Activated T-cell treated with anti-CD3 and anti-CD28 coated beads, Interleukin-2, amount 50 U/mL, for 4 hours (primary cell): ENCODE data around the gene MAP3K5. TPM values are rescaled to one million over a fixed set of nuclear protein-coding genes. Genes with fewer than 3 reads are reported as not detected.

Experiments
- ATAC-seq, 2 donors: fragments of 200-7000 bp; cut with Tn5 transposase; one replicate each; pipeline ENCODE4 v1.10.0; 2021
- DNase-seq: peaks from one replicate; pipeline ENCODE4 v3.0.0-alpha.2; 2020
- H3K27me3 Mint-ChIP-seq: one replicate; pipeline ENCODE4 v1.8.0; 2021; ENCODE audit warnings: low read depth, mixed read lengths
- H3K36me3 Mint-ChIP-seq: one replicate; pipeline ENCODE4 v1.8.0; 2022; ENCODE audit warnings: mixed read lengths; ENCODE audit not compliant: insufficient read depth
- H3K4me1 Mint-ChIP-seq: one replicate; pipeline ENCODE4 v1.8.0; 2021; ENCODE audit warnings: low read depth, mixed read lengths
- H3K4me3 Mint-ChIP-seq: one replicate; pipeline ENCODE4 v1.8.0; 2021; ENCODE audit warnings: mild to moderate bottlenecking, moderate library complexity, mixed read lengths
- H3K9me3 Mint-ChIP-seq: one replicate; pipeline ENCODE4 v1.8.0; 2021; ENCODE audit warnings: mixed read lengths
- total RNA-seq, 3 donors: library from RNA; stranded (reverse); gene quantifications; one replicate each; pipeline ENCODE4 v1.2.1, GENCODE V29; 2021

MAP3K5 gene
- total RNA-seq, 3 donors from 2014 or later, result 5.7 to 10.5 (median 7.9) TPM

DNA sequence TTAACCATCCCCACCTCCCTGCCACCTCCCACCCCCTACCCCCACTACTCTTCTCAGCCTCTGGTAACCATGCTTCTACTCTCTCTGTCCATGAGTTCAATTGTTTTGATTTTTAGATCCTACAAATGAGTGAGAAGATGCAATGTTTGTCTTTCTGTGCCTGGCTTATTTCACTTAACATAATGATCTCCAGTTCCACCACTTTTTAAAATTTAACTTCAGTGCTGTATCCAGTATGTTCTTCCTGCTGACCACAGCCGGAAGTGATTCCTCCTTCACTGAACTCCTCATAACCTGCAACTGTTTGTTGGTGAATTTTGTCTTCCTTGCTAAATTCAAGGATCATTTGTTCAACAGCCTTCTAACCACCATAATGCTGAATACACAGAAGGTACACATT is 245.9 kb downstream of the MAP3K5 start:
- Mint-ChIP-seq H3K4me1 (peaks cover 3% of the 10 kb centered on the region), H3K9me3 (no peaks in the 10 kb centered on the region), H3K27me3 (peaks cover 61% of the 10 kb centered on the region), H3K4me3 (no peak overlapping the region), H3K36me3 (no peaks in the 10 kb centered on the region)
- no peak for ATAC-seq
- DNase-seq, result no peak

DNA sequence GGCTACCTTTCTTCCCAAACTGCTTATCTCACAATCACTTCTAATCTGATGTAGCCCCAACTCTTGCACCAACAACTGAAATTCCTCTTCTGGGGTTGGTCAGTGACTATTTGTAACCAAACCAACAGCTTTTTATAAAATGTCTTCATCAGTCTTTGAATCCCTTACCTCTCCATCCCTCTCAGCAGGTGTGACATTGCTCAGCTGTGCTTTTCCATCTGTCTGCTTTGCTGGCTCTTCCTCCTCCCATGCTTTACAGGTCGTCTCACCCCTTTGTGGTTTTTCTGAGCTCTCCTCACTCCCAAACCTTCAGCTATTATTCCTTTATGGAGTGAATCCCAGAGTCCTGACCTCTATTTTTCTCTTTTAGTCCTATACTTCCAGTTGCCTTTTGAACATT is 248.0 kb downstream of the MAP3K5 start:
- no peak for DNase-seq
- no peak for ATAC-seq
- Mint-ChIP-seq H3K4me1 (peaks cover 3% of the 10 kb centered on the region), H3K27me3 (peaks cover 56% of the 10 kb centered on the region), H3K36me3 (no peaks in the 10 kb centered on the region), H3K9me3 (no peaks in the 10 kb centered on the region), H3K4me3 (no peak overlapping the region)

DNA sequence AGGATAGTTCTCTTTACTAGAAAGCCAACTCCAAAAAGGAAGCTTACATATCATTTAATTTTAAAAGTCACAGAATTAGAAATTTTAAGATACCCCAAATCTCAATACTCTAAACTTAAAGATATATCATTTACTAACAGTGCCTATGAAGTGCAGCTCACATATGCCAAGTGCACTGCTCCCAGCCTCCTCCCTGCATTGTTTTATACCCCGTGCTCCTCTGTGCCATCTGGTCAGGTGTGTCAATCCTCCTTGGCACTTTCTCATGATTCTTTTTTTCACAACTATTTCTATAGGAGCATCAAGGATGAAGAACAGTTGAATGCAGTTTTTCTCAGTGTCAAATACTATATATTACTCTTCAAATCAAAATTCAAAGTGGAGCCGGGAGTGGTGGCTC is 250.9 kb downstream of the MAP3K5 start:
- no peak for DNase-seq
- H3K9me3 Mint-ChIP-seq, result no peaks in the 10 kb centered on the region
- peaks cover 33% of the 10 kb centered on the region for H3K27me3 Mint-ChIP-seq
- H3K4me3 Mint-ChIP-seq, result no peak overlapping the region
- H3K4me1 Mint-ChIP-seq, result no peaks in the 10 kb centered on the region
- no peak for ATAC-seq
- H3K36me3 Mint-ChIP-seq, result no peaks in the 10 kb centered on the region

GRCh38 chr6:136539967-136540652 is 252.2 kb downstream of the MAP3K5 start:
- no peaks in the 10 kb centered on the region for H3K36me3 Mint-ChIP-seq
- no peak for ATAC-seq

GRCh38 chr6:136538836-136539235 is 253.4 kb downstream of the MAP3K5 start:
- Mint-ChIP-seq H3K36me3 (no peaks in the 10 kb centered on the region), H3K27me3 (peaks cover 11% of the 10 kb centered on the region), H3K9me3 (no peaks in the 10 kb centered on the region), H3K4me3 (no peak overlapping the region), H3K4me1 (no peaks in the 10 kb centered on the region)
- DNase-seq (no peak), ATAC-seq (no peak)

More at GRCh38 chr6:136539967-136540652, 252.2 kb downstream of the MAP3K5 start:
- Mint-ChIP-seq H3K9me3 (no peaks in the 10 kb centered on the region), H3K4me3 (no peak overlapping the region), H3K4me1 (no peaks in the 10 kb centered on the region), H3K27me3 (peaks cover 23% of the 10 kb centered on the region)
- no peak for DNase-seq

DNA sequence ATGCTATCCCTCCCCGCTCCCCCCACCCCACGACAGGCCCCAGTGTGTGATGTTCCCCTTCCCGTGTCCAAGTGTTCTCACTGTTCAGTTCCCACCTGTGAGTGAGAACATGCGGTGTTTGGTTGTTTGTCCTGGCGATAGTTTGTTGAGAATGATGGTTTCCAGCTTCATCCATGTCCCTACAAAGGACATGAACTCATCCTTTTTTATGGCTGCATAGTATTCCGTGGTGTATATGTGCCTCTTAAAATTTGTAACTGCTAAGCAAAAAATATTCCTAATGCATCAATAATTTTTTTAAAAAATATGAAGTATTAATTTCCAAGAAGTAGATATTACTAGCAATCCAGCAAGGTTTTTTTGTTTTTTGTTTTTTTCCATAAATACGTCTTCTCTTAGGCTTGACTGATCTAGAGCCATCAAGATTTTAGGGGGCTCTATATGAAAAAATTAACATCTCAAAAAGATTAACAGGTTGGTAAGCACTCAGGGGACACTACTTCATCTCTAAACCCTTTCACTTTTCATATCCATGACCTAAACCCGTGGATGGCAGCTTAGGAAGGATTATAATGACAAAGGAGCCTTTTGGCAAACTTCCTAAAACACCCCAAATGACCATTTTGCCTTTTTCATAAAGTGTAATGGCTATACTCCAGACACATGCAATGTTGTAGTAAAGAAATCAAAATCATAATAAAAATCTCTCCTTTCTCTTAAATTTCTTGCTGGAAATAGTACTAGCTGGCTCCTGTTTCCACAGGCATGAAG is 256.2 kb downstream of the MAP3K5 start:
- Mint-ChIP-seq H3K4me1 (no peaks in the 10 kb centered on the region), H3K4me3 (no peak overlapping the region), H3K36me3 (no peaks in the 10 kb centered on the region), H3K9me3 (no peaks in the 10 kb centered on the region), H3K27me3 (peaks cover 2% of the 10 kb centered on the region)
- DNase-seq, result no peak
- ATAC-seq, result no peak

- no peak overlapping the region for H3K4me3 Mint-ChIP-seq
- H3K27me3 Mint-ChIP-seq, result no peaks in the 10 kb centered on the region
- H3K4me1 Mint-ChIP-seq, result no peaks in the 10 kb centered on the region
- no peaks in the 10 kb centered on the region for H3K9me3 Mint-ChIP-seq
- H3K36me3 Mint-ChIP-seq, result no peaks in the 10 kb centered on the region
- no peak for ATAC-seq
- DNase-seq, result no peak
Observed at GRCh38 chr6:136535017-136535765, 257.1 kb downstream of the MAP3K5 start.

DNA sequence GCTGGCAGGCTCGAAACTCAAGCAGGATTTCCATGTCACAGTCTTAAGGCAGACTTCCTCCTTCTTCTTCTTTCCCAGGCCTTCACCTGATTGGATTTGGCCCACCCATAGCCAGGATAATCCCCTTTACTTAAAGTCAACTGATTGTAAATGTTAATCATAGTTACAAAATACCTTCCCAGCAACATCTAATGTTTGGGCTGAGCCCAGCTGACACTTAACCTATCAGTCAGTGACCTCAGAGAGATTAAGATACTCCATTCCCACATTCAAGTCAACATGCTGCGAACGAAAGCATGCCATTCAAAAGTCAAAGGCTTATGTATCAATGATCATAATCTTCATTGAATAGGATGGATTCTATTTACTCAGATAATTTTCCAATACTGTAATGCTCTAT is 258.0 kb downstream of the MAP3K5 start:
- ATAC-seq (no peak), DNase-seq (no peak)
- H3K27me3 Mint-ChIP-seq, result no peaks in the 10 kb centered on the region
- H3K9me3 Mint-ChIP-seq, result no peaks in the 10 kb centered on the region
- H3K4me1 Mint-ChIP-seq, result no peaks in the 10 kb centered on the region
- H3K36me3 Mint-ChIP-seq, result no peaks in the 10 kb centered on the region
- no peak overlapping the region for H3K4me3 Mint-ChIP-seq

DNA sequence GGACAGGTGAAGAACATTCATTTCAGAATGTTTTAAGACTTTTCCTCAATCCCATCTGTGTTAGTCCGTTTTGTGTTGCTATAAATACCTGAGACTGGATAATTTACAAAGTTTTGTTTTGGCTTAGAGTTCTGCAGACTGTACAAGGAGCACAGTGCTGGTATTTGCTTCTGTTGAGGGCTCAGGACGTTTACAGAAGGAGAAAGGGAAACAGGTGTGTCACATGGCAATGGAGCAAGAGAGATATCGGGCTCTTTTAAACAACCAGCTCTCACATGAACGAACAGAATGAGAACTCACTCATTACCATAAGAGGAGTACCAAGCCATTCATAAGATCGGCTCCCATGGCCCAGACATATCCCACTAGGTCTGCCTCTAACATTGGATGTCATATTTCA is 258.8 kb downstream of the MAP3K5 start:
- DNase-seq (no peak), ATAC-seq (no peak)
- no peaks in the 10 kb centered on the region for H3K4me1 Mint-ChIP-seq
- no peaks in the 10 kb centered on the region for H3K36me3 Mint-ChIP-seq
- no peaks in the 10 kb centered on the region for H3K27me3 Mint-ChIP-seq
- H3K4me3 Mint-ChIP-seq, result no peak overlapping the region
- no peaks in the 10 kb centered on the region for H3K9me3 Mint-ChIP-seq

GRCh38 chr6:136532030-136532429 is 260.2 kb downstream of the MAP3K5 start:
- Mint-ChIP-seq H3K4me1 (no peaks in the 10 kb centered on the region), H3K4me3 (no peak overlapping the region), H3K27me3 (peaks cover 2% of the 10 kb centered on the region), H3K9me3 (no peaks in the 10 kb centered on the region), H3K36me3 (no peaks in the 10 kb centered on the region)
- DNase-seq, result no peak
- no peak for ATAC-seq

GRCh38 chr6:136529710-136530109 is 262.6 kb downstream of the MAP3K5 start:
- H3K36me3 Mint-ChIP-seq, result no peaks in the 10 kb centered on the region

DNA sequence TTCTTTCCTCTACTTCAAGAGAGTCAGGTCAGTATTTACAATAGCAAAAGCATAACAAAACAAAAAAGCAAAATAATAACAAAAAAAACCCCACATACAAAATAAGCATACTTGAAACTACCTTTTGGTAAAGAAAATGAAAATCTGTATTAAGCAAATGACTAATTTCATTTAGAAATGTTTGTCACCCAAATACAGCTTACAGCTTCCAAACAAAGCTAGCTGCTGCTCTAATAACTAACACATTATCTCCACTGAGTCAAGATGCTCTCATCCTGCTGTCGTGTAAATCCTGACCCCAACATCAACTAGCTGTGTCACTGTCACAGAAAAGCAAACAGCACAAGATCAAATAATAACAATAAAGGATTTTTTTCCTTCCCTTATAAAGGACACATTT is 263.8 kb downstream of the MAP3K5 start:
- H3K36me3 Mint-ChIP-seq, result no peaks in the 10 kb centered on the region
- H3K4me3 Mint-ChIP-seq, result no peak overlapping the region
- ATAC-seq, result no peak
- peaks cover 11% of the 10 kb centered on the region for H3K4me1 Mint-ChIP-seq
- no peak for DNase-seq
- H3K9me3 Mint-ChIP-seq, result no peaks in the 10 kb centered on the region
- H3K27me3 Mint-ChIP-seq, result peaks cover 9% of the 10 kb centered on the region

More at GRCh38 chr6:136529710-136530109, 262.6 kb downstream of the MAP3K5 start:
- peaks cover 11% of the 10 kb centered on the region for H3K4me1 Mint-ChIP-seq
- no peaks in the 10 kb centered on the region for H3K9me3 Mint-ChIP-seq
- ATAC-seq (no peak), DNase-seq (no peak)
- H3K4me3 Mint-ChIP-seq, result no peak overlapping the region
- H3K27me3 Mint-ChIP-seq, result peaks cover 9% of the 10 kb centered on the region

DNA sequence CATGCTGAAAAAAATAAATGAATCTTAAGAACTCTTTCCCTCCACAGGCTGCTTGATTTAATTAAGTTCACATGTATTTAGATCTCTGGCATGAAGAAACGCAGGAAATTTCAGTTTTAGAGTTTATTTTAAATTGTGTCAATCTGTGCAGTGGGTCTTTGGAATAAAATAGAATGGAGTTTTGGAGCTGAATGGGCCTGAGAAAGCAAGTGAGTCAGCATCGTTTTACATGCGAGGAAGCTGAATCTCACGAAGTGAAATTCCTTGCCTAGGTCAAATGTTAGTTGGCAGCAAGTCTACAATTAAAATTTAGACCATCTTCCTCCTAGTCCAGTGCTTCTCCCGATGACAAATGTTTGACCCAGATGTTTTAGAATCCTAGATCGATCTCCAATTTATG is 264.4 kb downstream of the MAP3K5 start:
- Mint-ChIP-seq H3K4me1 (peaks cover 11% of the 10 kb centered on the region), H3K9me3 (no peaks in the 10 kb centered on the region), H3K4me3 (no peak overlapping the region), H3K36me3 (no peaks in the 10 kb centered on the region), H3K27me3 (peaks cover 9% of the 10 kb centered on the region)
- DNase-seq (no peak), ATAC-seq (no peak)

DNA sequence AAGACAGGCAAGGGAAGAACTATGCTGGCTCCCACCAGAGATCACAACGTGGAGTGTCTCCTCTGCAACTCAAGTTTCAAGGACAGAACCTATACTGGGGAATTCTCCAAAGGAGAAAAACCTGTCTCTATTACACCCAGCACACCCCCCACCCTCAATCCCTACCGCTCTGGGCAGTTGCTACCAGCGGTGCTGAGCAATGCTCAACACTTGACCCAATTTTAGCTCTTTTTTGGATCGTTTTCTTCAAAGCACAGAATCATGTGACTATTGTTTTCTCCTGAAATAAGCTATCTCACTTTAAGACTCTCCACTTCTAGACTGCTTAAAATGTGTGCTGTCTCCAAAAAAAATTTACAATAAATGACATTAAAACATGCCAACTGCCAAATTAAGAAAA is 265.3 kb downstream of the MAP3K5 start:
- DNase-seq (no peak), ATAC-seq (no peak)
- H3K9me3 Mint-ChIP-seq, result no peaks in the 10 kb centered on the region
- H3K4me3 Mint-ChIP-seq, result no peak overlapping the region
- peaks cover 11% of the 10 kb centered on the region for H3K4me1 Mint-ChIP-seq
- H3K27me3 Mint-ChIP-seq, result peaks cover 9% of the 10 kb centered on the region
- H3K36me3 Mint-ChIP-seq, result no peaks in the 10 kb centered on the region
